Adipocyte (in vitro differentiated cells): ENCODE results near the gene ZNF618.
"Not testable (repeated sequence)": the region's sequence is repeated elsewhere in the genome, so short reads cannot be mapped to it uniquely, and the experiment has no call there.

Source experiments
- DNase-seq: peaks from one replicate; pipeline ENCODE4 v3.0.0-alpha.2; 2015; ENCODE audit warnings: low read depth
- H3K27me3 ChIP-seq: replicated peaks from 2 replicates; pipeline ENCODE4 v1.7.0; 2013; ENCODE audit warnings: mild to moderate bottlenecking, low read length, moderate library complexity; ENCODE audit not compliant: control insufficient read depth, insufficient read depth
- H3K36me3 ChIP-seq: 2 replicates; pipeline ENCODE4 v1.7.0; 2013; ENCODE audit warnings: low read length, mild to moderate bottlenecking, moderate library complexity; ENCODE audit not compliant: control insufficient read depth, insufficient read depth, severe bottlenecking
- H3K4me1 ChIP-seq: 2 replicates; pipeline ENCODE4 v1.7.0; 2013; ENCODE audit warnings: mild to moderate bottlenecking, low read length, moderate library complexity; ENCODE audit not compliant: control insufficient read depth, insufficient read depth
- H3K4me3 ChIP-seq: 2 replicates; pipeline ENCODE4 v1.7.0; 2013; ENCODE audit warnings: mild to moderate bottlenecking, low read length, moderate library complexity
- H3K9ac ChIP-seq: 2 replicates; pipeline ENCODE4 v1.7.0; 2013; ENCODE audit warnings: mild to moderate bottlenecking, low read length, moderate library complexity
- H3K9me3 ChIP-seq: 2 replicates; pipeline ENCODE4 v1.7.0; 2013; ENCODE audit warnings: mild to moderate bottlenecking, low read length, moderate library complexity; ENCODE audit not compliant: control insufficient read depth

Gene ZNF618

GRCh38 chr9:113991714-113992113, 115.6 kb downstream of the ZNF618 start:
- no peaks in the 10 kb centered on the region for H3K27me3 ChIP-seq
- peaks cover 3% of the 10 kb centered on the region for H3K36me3 ChIP-seq
- no peaks in the 10 kb centered on the region for H3K9me3 ChIP-seq
- DNase-seq = no peak
- no peak overlapping the region for H3K9ac ChIP-seq
- H3K4me3 ChIP-seq = no peak overlapping the region
- peaks cover 47% of the 10 kb centered on the region for H3K4me1 ChIP-seq

- peaks cover 47% of the 10 kb centered on the region for H3K4me1 ChIP-seq
- no peaks in the 10 kb centered on the region for H3K27me3 ChIP-seq
- H3K9me3 ChIP-seq = no peaks in the 10 kb centered on the region
- no peak for DNase-seq
- H3K4me3 ChIP-seq = no peak overlapping the region
- no peak overlapping the region for H3K9ac ChIP-seq
- H3K36me3 ChIP-seq = peaks cover 3% of the 10 kb centered on the region
These were observed 116.3 kb downstream of the ZNF618 start for GRCh38 chr9:113992276-113992951.

GRCh38 chr9:113992994-113993393, 116.9 kb downstream of the ZNF618 start:
- Histone ChIP-seq H3K9me3 (no peaks in the 10 kb centered on the region), H3K9ac (no peak overlapping the region), H3K36me3 (peaks cover 3% of the 10 kb centered on the region), H3K4me3 (no peak overlapping the region), H3K27me3 (no peaks in the 10 kb centered on the region), H3K4me1 (peaks cover 45% of the 10 kb centered on the region)
- no peak for DNase-seq

GRCh38 chr9:113993838-113994540, 117.9 kb downstream of the ZNF618 start:
- peaks cover 3% of the 10 kb centered on the region for H3K36me3 ChIP-seq
- H3K9ac ChIP-seq = no peak overlapping the region
- no peak overlapping the region for H3K4me3 ChIP-seq
- peaks cover 40% of the 10 kb centered on the region for H3K4me1 ChIP-seq
- no peak for DNase-seq
- H3K9me3 ChIP-seq = no peaks in the 10 kb centered on the region
- H3K27me3 ChIP-seq = no peaks in the 10 kb centered on the region

- H3K36me3 ChIP-seq = peaks cover 1% of the 10 kb centered on the region
- H3K27me3 ChIP-seq = no peaks in the 10 kb centered on the region
- H3K4me3 ChIP-seq = no peak overlapping the region
- H3K9me3 ChIP-seq = no peaks in the 10 kb centered on the region
- DNase-seq = no peak
- peaks cover 41% of the 10 kb centered on the region for H3K4me1 ChIP-seq
- H3K9ac ChIP-seq = no peak overlapping the region
These were observed 119.3 kb downstream of the ZNF618 start for GRCh38 chr9:113995401-113995800.

- Histone ChIP-seq H3K4me1 (peaks cover 41% of the 10 kb centered on the region), H3K4me3 (no peak overlapping the region), H3K36me3 (peaks cover 3% of the 10 kb centered on the region), H3K9ac (no peak overlapping the region), H3K27me3 (no peaks in the 10 kb centered on the region), H3K9me3 (no peaks in the 10 kb centered on the region)
- no peak for DNase-seq
These were observed 119.9 kb downstream of the ZNF618 start for GRCh38 chr9:113995963-113996362.

GRCh38 chr9:113996531-113997001, 120.5 kb downstream of the ZNF618 start:
- H3K9me3 ChIP-seq = no peaks in the 10 kb centered on the region
- H3K4me1 ChIP-seq = peaks cover 35% of the 10 kb centered on the region
- no peak overlapping the region for H3K9ac ChIP-seq
- H3K36me3 ChIP-seq = peaks cover 3% of the 10 kb centered on the region
- no peaks in the 10 kb centered on the region for H3K27me3 ChIP-seq
- no peak for DNase-seq
- H3K4me3 ChIP-seq = no peak overlapping the region

- not testable (repeated sequence) for H3K27me3 ChIP-seq, H3K9ac ChIP-seq, H3K36me3 ChIP-seq, H3K9me3 ChIP-seq, DNase-seq, H3K4me3 ChIP-seq
- H3K4me1 ChIP-seq = peaks cover 32% of the 10 kb centered on the region
These were observed 121.0 kb downstream of the ZNF618 start for GRCh38 chr9:113997064-113997463.

- no peaks in the 10 kb centered on the region for H3K27me3 ChIP-seq
- no peak overlapping the region for H3K9ac ChIP-seq
- no peak overlapping the region for H3K4me3 ChIP-seq
- peaks cover 13% of the 10 kb centered on the region for H3K36me3 ChIP-seq
- no peaks in the 10 kb centered on the region for H3K9me3 ChIP-seq
- DNase-seq = no peak
- peaks cover 32% of the 10 kb centered on the region for H3K4me1 ChIP-seq
These were observed 121.5 kb downstream of the ZNF618 start for GRCh38 chr9:113997610-113998009.

- Histone ChIP-seq H3K4me1 (peaks cover 28% of the 10 kb centered on the region), H3K36me3 (peaks cover 18% of the 10 kb centered on the region), H3K9ac (no peak overlapping the region), H3K4me3 (no peak overlapping the region), H3K9me3 (no peaks in the 10 kb centered on the region), H3K27me3 (no peaks in the 10 kb centered on the region)
- DNase-seq = no peak
These were observed 122.0 kb downstream of the ZNF618 start for GRCh38 chr9:113998114-113998513.

- peak; percentile 20 for DNase-seq
- Histone ChIP-seq H3K4me3 (no peak overlapping the region), H3K36me3 (peaks cover 22% of the 10 kb centered on the region), H3K9ac (no peak overlapping the region), H3K9me3 (no peaks in the 10 kb centered on the region), H3K4me1 (peaks cover 25% of the 10 kb centered on the region), H3K27me3 (no peaks in the 10 kb centered on the region)
These were observed 122.6 kb downstream of the ZNF618 start for GRCh38 chr9:113998525-113999255.
